Fibroblast of lung (primary cell): Measurements from ENCODE around the gene SPATC1L. TPM values are rescaled to one million over a fixed set of nuclear protein-coding genes. Genes with fewer than 3 reads are reported as not detected.

Source experiments
- DNase-seq, 2 donors: peaks; one replicate each; pipeline versions ENCODE4 v3.0.0 to v3.0.0-alpha.2; 2010; ENCODE audit warnings: low read depth in 2 of 2
- H2AFZ ChIP-seq: 2 replicates; pipeline ENCODE4 v1.5.1; 2012; ENCODE audit warnings: low read length, control low read depth, inconsistent platforms
- H3K27ac ChIP-seq: 2 replicates; pipeline ENCODE4 v1.5.1; 2011; ENCODE audit warnings: low read length, control low read depth; ENCODE audit not compliant: insufficient read depth
- H3K27me3 ChIP-seq: 2 replicates; pipeline ENCODE4 v1.5.1; 2011; ENCODE audit warnings: mild to moderate bottlenecking, low read length; ENCODE audit not compliant: control insufficient read depth, insufficient read depth
- H3K36me3 ChIP-seq: 2 replicates; pipeline ENCODE4 v1.5.1; 2011; ENCODE audit warnings: low read length; ENCODE audit not compliant: control insufficient read depth, insufficient read depth
- H3K4me1 ChIP-seq: 2 replicates; pipeline ENCODE4 v1.5.1; 2011; ENCODE audit warnings: low read length; ENCODE audit not compliant: control insufficient read depth, insufficient read depth; ENCODE audit errors: extremely low read depth
- H3K4me2 ChIP-seq: 2 replicates; pipeline ENCODE4 v1.5.1; 2011; ENCODE audit warnings: low read length, control low read depth; ENCODE audit not compliant: insufficient read depth; ENCODE audit errors: extremely low read depth
- H3K4me3 ChIP-seq, 4 experiments: fragments of 200-600 bp in 1 of 4; sonication (generic) in 1 of 4; replicated peaks in 1 of 4; 2 replicates each; pipeline ENCODE4 v1.5.1; 2011 to 2016; ENCODE audit warnings: low read length in 4 of 4, low read depth in 3 of 4, mild to moderate bottlenecking in 3 of 4, control low read depth in 2 of 4, inconsistent platforms in 1 of 4, mixed read lengths in 1 of 4; ENCODE audit not compliant: insufficient read depth in 1 of 4; ENCODE audit errors: control extremely low read depth in 1 of 4
- H3K79me2 ChIP-seq: 2 replicates; pipeline ENCODE4 v1.5.1; 2012; ENCODE audit warnings: mild to moderate bottlenecking, low read length, inconsistent platforms; ENCODE audit not compliant: control insufficient read depth, insufficient read depth
- H3K9ac ChIP-seq: 2 replicates; pipeline ENCODE4 v1.5.1; 2011; ENCODE audit warnings: mild to moderate bottlenecking, low read length, control low read depth; ENCODE audit not compliant: insufficient read depth
- H3K9me3 ChIP-seq: 2 replicates; pipeline ENCODE4 v1.5.1; 2012; ENCODE audit warnings: low read depth, low read length; ENCODE audit not compliant: control insufficient read depth, insufficient read depth
- H4K20me1 ChIP-seq: 2 replicates; pipeline ENCODE4 v1.5.1; 2011; ENCODE audit warnings: low read length; ENCODE audit not compliant: control insufficient read depth, insufficient read depth; ENCODE audit errors: extremely low read depth
- EZH2 ChIP-seq: IDR thresholded peaks from 2 replicates; pipeline ENCODE4 v1.5.1; 2012; ENCODE audit warnings: low read length, control low read depth, mild to moderate bottlenecking; ENCODE audit errors: missing control alignments
- polyA plus RNA-seq, 2 donors: library from polyadenylated mRNA; depleted of rRNA in 1 of 2; stranded (reverse) in 1 of 2; unstranded in 1 of 2; fragments of >200 nt; gene quantifications; 2 replicates each; pipeline ENCODE4 v1.2.1, GENCODE V29; 2011 to 2012; ENCODE audit warnings: missing spikeins in 1 of 2
- total RNA-seq: library from RNA; depleted of rRNA; stranded (reverse); fragments of >200 nt; gene quantifications from 2 replicates; pipeline ENCODE4 v1.2.1, GENCODE V29; 2014
- TF ChIP-seq, protein P1 (sequence below), 2 donors: IDR thresholded peaks in 1 of 2; conservative IDR thresholded peaks in 1 of 2; 1 replicate in 1 of 2; 2 replicates in 1 of 2; pipeline ENCODE4 v1.5.1; 2011 to 2012; ENCODE audit warnings: low read length in 2 of 2, control low read depth in 1 of 2, inconsistent platforms in 1 of 2, low read depth in 1 of 2, mild to moderate bottlenecking in 1 of 2

SPATC1L gene
- total and polyA plus RNA-seq, 2 donors (not counting 1 experiment from before 2014, with no cell fraction given), result 2.9 to 9.6 TPM

GRCh38 chr21:46214478-46215340 lies 30.4 kb upstream of the SPATC1L start:
- Histone ChIP-seq H3K4me1 (no peaks in the 10 kb centered on the region), H3K9me3 (no peaks in the 10 kb centered on the region), H3K27me3 (no peaks in the 10 kb centered on the region), H3K4me3 (no peak overlapping the region), H3K27ac (no peak overlapping the region), H2AFZ (no peak overlapping the region), H3K4me2 (no peak overlapping the region), H4K20me1 (no peaks in the 10 kb centered on the region), H3K79me2 (peaks cover 16% of the 10 kb centered on the region), H3K36me3 (peaks cover 43% of the 10 kb centered on the region), H3K9ac (no peak overlapping the region)
- TF ChIP-seq, protein P1, sequence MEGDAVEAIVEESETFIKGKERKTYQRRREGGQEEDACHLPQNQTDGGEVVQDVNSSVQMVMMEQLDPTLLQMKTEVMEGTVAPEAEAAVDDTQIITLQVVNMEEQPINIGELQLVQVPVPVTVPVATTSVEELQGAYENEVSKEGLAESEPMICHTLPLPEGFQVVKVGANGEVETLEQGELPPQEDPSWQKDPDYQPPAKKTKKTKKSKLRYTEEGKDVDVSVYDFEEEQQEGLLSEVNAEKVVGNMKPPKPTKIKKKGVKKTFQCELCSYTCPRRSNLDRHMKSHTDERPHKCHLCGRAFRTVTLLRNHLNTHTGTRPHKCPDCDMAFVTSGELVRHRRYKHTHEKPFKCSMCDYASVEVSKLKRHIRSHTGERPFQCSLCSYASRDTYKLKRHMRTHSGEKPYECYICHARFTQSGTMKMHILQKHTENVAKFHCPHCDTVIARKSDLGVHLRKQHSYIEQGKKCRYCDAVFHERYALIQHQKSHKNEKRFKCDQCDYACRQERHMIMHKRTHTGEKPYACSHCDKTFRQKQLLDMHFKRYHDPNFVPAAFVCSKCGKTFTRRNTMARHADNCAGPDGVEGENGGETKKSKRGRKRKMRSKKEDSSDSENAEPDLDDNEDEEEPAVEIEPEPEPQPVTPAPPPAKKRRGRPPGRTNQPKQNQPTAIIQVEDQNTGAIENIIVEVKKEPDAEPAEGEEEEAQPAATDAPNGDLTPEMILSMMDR (conservative IDR thresholded peaks at IDR 0.05 in 1 of 2, IDR thresholded peaks at IDR 0.05 in 1 of 2; ENCODE audit: low read depth in 1 of 2, low read length in 2 of 2), result no peak
- no peak for TF ChIP-seq EZH2
- DNase-seq, result no peak

DNA sequence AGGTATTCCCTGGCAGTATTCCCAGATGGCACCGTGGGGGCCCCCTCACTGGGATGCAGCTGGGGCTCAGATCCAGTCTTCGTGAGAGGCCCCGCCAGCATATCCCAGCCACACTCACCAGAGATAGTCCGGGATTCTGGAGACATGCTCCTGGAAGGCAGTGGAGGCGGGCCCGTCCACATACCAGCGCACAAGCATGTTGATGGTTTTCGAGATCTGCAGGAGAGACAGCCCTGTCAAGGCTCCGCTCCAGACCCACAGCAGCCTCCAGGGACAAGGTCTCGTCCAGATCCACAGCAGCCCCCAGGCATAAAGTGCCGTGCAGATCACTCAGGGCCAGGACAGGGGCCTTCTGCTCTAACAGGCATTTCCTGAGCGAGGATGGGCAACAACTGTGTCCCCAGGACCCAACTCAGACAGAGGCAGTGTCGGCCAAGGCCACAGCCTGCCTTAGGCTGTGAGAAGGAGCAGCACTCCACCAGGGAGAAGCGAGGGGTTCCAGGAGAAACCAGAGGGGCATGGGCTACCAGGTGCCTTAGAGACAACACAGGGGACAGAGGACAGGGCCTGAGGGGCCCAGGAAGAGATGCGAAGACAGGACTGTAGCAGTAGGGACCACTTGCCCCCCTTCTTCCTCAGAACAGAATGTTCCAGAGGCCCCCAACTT lies 29.5 kb upstream of the SPATC1L start:
- Histone ChIP-seq H3K79me2 (peaks cover 7% of the 10 kb centered on the region), H3K9me3 (no peaks in the 10 kb centered on the region), H3K4me2 (no peak overlapping the region), H3K27ac (no peak overlapping the region), H3K4me3 (no peak overlapping the region), H3K36me3 (peaks cover 41% of the 10 kb centered on the region), H4K20me1 (no peaks in the 10 kb centered on the region), H3K4me1 (no peaks in the 10 kb centered on the region), H3K9ac (no peak overlapping the region), H3K27me3 (no peaks in the 10 kb centered on the region), H2AFZ (no peak overlapping the region)
- DNase-seq, result no peak
- TF ChIP-seq EZH2, result no peak
- TF ChIP-seq, protein P1 (conservative IDR thresholded peaks at IDR 0.05 in 1 of 2, IDR thresholded peaks at IDR 0.05 in 1 of 2; ENCODE audit: low read depth in 1 of 2, low read length in 2 of 2), result no peak

- Histone ChIP-seq H3K27me3 (no peaks in the 10 kb centered on the region), H3K4me1 (no peaks in the 10 kb centered on the region), H3K4me3 (no peak overlapping the region), H3K27ac (no peak overlapping the region), H3K4me2 (no peak overlapping the region), H3K79me2 (peaks cover 7% of the 10 kb centered on the region), H3K9ac (no peak overlapping the region), H3K9me3 (no peaks in the 10 kb centered on the region), H4K20me1 (no peaks in the 10 kb centered on the region), H2AFZ (no peak overlapping the region), H3K36me3 (peaks cover 47% of the 10 kb centered on the region)
- no peak for DNase-seq
- TF ChIP-seq, protein P1 (conservative IDR thresholded peaks at IDR 0.05 in 1 of 2, IDR thresholded peaks at IDR 0.05 in 1 of 2; ENCODE audit: low read depth in 1 of 2, low read length in 2 of 2), result no peak
- no peak for TF ChIP-seq EZH2
Observed at GRCh38 chr21:46212721-46213484, 28.6 kb upstream of the SPATC1L start.
